Measurements from ENCODE around the gene DCHS2.

DNA sequence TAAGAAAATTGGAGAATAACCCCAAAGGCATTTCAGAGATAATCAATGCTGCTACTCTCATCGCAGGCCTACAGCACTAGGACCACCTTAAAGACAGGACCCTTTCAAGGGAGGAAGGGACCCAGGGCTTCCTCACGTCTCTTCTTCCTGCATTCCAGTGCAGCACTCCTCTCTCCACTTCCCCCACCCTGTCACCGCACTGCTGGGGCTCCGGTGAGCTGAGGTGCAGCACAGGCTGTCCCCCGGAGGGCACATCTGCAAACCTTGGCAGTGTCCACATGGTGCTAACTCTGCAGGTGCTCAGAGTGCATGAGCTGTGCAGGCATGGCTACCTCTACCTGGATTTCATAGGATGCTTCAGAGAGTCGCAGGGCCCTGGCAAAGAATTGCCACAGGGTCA, 305.6 kb downstream of the DCHS2 start:
- TF ChIP-seq CEBPB (IDR thresholded peaks at IDR 0.05; ENCODE audit: borderline replicate concordance in 1 of 2, low read depth in 2 of 2, low read length in 2 of 2) (no peak), EZH2 (IDR thresholded peaks at IDR 0.05; ENCODE audit: borderline replicate concordance, control insufficient read depth, low read depth, low read length) (no peak), ASH2L (IDR thresholded peaks at IDR 0.05; ENCODE audit: borderline replicate concordance, low read depth) (no peak)
- TF ChIP-seq, protein P1, sequence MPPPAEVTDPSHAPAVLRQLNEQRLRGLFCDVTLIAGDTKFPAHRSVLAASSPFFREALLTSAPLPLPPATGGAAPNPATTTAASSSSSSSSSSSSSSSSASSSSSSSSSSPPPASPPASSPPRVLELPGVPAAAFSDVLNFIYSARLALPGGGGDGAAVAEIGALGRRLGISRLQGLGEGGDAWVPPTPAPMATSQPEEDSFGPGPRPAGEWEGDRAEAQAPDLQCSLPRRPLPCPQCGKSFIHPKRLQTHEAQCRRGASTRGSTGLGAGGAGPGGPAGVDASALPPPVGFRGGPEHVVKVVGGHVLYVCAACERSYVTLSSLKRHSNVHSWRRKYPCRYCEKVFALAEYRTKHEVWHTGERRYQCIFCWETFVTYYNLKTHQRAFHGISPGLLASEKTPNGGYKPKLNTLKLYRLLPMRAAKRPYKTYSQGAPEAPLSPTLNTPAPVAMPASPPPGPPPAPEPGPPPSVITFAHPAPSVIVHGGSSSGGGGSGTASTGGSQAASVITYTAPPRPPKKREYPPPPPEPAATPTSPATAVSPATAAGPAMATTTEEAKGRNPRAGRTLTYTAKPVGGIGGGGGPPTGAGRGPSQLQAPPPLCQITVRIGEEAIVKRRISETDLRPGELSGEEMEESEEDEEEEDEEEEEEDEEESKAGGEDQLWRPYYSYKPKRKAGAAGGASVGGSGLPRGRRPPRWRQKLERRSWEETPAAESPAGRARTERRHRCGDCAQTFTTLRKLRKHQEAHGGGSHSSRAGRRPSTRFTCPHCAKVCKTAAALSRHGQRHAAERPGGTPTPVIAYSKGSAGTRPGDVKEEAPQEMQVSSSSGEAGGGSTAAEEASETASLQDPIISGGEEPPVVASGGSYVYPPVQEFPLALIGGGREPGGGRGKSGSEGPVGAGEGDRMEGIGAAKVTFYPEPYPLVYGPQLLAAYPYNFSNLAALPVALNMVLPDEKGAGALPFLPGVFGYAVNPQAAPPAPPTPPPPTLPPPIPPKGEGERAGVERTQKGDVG (CRISPR knock-in tag; IDR thresholded peaks at IDR 0.05), result no peak

Data from GM12878 (cell line).